Smooth muscle cell of the brain vasculature (primary cell): ENCODE measurements around the gene ADAM33.

Experiments
- DNase-seq: peaks from one replicate; pipeline ENCODE4 v3.0.0-alpha.2; 2012; ENCODE audit warnings: low read depth, low spot score

Gene ADAM33, protein sequence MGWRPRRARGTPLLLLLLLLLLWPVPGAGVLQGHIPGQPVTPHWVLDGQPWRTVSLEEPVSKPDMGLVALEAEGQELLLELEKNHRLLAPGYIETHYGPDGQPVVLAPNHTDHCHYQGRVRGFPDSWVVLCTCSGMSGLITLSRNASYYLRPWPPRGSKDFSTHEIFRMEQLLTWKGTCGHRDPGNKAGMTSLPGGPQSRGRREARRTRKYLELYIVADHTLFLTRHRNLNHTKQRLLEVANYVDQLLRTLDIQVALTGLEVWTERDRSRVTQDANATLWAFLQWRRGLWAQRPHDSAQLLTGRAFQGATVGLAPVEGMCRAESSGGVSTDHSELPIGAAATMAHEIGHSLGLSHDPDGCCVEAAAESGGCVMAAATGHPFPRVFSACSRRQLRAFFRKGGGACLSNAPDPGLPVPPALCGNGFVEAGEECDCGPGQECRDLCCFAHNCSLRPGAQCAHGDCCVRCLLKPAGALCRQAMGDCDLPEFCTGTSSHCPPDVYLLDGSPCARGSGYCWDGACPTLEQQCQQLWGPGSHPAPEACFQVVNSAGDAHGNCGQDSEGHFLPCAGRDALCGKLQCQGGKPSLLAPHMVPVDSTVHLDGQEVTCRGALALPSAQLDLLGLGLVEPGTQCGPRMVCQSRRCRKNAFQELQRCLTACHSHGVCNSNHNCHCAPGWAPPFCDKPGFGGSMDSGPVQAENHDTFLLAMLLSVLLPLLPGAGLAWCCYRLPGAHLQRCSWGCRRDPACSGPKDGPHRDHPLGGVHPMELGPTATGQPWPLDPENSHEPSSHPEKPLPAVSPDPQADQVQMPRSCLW

DNA sequence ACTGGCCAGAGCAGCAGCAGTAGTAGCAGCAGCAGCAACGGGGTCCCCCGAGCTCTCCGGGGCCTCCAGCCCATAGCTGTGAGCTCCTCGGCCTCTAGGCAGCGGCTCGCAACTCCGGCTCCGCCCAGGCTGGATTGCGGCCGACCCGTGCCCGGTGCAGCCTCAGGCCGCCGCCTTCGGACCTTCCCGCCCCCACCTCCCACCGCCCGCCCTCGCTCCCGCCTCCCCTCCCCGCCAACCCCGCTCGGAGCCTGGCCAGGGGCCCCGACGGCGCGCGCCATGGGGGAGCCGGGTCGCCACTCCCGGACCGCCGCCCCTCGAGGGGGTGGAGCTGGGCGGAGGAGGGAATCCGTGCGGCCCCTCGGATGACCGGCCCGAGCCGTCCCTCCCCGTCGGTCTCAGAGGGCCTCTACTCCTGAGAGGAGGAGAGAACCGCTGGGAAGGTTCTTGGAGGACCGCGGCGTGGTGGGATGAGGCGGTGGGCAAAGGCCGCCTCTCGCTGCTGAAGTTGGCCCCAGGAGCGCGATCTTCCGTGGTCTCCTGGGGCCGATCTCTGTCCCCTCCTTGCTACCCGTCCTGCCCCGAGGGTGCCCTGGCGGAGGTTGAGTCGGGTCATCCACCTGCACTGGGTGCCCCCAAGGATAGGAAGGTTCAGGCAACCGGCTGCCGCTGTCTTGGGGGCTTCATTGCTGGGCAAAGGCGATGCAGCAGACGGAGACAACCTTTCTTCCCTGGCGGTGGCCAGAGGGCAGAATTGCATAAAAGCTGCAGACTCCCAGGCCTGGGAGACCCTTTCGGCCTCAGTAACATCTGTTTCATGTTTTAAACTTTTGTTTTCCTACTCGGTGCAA is at the start of gene ADAM33:
ADAM33 (minus strand) TSS at position 80 of the 851 bp plus-strand sequence; CDS start at position 74, 6 bp downstream.
- DNase-seq = no peak

DNA sequence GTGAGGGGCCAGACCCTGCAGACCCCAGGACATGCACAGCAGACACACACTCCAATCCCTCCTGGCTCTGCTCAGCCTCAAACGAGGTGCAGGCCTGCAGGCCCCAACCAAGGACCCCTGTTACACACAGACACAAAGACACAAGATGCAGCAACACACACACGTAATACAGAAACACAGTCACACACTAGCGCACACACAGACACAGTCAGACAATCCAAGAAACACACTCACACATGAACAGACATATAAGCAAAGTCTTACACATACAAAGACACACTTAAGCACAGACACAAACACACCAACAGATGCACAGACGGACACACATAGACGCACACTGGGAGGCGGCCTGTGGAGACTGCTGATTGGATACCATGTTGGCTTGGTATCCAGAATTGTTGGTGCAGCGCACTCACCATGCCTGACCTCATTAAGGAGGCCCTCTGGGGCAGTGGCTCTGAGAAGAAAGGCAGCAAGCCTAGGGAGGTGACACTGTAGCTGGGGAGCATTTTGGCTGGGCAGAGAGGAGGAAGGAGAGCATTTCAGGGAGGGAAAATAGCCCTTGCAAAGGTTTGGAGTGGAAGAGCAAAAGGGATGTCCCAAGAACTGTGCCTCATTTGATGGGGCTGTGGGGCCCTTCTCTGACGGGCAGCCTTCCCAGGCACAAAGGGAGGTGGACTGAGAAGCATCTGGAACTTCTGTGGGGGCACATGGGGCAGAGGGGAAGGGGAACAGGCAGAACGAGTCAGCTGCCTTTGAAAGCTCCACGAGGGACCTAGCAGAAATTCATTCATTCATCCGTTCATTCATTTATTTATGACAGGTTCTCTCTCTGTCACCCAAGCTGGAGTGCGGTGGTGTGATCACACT is 49.2 kb upstream of the ADAM33 start:
- DNase-seq = no peak

DNA sequence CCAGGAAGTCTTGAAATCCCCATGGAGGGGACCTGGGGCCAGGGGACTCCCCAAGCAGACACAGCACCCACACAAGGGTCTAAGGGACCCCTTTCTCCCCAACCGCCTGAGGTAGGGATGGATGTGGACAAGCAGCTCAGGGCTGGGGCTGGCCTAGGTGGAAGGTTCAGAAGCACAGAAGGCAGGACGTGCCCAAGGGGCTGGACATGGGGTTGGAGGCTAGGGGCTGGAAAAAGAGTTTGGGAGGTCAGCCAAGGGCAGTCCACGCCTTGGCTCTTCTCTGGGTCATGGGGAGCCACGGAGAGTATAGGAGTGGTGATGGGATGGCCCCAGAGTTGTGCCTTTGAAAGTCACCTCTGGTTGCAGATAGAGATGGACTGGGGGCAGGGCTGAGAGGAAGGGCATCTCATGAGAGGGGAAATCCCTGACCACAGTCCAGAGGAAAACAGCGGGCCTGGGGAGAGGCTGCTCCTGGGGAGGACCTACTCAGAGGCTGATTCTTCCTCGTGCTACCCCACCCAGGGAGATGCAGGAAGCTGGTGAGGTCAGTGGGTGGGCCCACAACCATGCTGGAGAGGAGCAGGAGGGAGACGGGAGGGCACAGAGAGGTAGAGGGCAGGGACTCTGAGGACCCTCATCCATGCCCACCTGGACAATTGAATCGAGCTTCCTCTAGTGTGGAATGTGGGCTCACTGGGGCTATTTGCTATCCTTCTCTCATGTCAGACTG is 48.2 kb upstream of the ADAM33 start:
- no peak for DNase-seq

DNA sequence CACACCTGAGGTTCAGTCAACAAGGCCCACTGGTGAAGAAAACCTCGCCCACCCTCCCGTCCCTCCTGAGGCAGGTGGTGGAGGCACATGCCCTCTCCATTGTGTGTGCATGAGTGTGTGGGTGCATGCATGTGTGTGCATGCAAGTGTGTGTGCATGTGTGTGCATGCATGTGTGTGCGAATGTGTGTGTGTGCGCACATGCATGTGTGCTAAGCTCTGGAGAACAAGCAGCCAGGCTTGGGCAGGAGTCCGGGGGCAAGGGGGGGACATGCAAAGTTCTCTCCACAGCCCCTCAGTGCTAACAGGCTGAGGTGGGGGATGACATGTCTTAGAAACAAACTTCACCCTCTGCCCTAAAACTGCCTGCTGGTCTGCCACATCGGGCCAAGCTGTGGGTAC is 47.6 kb upstream of the ADAM33 start:
- DNase-seq = no peak

DNA sequence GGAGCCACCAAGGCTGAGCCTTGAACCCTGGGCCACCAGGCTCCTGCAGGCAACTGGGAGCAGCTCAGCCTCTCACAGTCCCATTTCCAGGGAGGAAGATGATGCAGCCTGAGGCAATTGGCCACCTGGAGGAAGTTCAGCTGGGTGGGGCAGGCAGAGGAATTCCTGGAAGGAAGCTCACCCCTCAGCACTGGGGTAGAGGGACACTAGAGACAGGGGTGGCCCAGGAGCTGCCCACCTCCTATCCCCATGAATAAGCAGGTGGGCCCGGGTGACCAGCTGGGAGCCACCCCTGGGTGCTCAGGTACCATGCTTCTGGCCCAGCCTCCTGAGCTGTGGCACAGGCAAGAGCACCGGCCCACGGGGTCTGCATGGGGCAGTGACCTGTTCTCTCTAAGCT is 47.1 kb upstream of the ADAM33 start:
- no peak for DNase-seq

DNA sequence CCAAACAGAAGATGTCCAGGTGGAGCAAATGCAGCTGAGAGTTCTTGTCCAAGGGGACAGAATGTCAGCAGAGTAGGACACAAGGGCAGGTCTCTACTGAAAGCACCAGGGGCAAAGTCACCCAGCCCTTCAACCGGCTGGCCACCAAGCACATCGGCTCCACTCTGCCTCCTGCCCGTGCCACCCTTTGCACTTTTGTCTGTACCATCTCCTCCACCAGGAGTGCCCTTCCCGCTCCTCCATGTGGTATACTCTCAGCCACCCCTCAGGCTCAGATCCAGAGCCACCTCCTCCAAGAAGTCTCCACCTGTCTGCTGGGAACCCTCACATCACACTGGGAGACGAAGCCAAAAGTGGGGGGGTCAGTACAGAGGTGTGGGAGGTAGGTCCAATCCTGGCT is 46.5 kb upstream of the ADAM33 start:
- no peak for DNase-seq

DNA sequence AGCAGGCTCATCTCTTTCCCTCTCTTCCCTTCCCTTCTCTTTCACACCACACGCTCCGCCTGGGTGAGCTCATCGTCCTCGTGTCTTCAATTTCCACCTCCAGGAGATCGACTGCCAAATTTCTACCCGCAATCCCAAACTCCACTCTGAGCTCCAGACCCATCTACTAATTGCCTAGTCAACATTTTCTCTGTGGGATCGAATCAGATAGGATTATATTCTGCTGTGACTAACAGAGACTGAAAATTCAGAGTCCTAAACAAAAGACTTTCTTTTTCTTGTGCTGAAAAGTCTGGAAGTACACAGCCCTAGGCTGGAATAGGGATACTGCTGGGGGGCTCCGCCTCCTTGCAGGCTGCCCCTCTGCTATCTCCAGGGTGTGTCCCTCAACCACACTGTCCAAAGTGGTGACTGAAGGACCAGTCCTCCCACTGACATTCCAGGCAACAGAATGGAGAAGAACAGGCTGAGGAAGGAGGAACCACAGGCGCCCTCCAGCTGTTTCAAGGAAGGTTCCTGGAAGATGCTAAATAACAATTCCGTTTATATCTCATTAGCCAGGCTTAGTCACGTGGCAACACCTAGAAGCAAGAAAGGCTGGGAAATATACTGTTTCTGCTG is 45.7 kb upstream of the ADAM33 start:
- DNase-seq = no peak

DNA sequence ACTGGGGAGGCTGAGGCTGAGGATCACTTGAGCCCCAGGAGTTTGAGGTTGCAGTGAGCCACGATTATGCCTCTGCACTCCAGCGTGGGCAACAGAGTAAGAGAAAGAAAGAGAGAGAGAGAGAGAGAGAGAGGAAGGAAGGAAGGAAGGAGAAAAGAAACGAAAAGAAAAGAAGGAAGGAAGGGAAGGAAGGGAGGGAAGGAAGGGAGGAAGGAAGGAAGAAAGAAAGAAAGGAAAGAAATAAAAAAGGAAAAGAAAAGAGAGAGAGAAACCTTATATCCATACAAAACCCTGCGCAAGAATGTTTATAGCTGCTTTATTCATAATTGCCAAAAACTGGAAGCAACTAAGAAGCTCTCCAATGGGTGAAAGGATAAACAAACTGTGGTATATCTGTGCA is 42.5 kb upstream of the ADAM33 start:
- no peak for DNase-seq

DNA sequence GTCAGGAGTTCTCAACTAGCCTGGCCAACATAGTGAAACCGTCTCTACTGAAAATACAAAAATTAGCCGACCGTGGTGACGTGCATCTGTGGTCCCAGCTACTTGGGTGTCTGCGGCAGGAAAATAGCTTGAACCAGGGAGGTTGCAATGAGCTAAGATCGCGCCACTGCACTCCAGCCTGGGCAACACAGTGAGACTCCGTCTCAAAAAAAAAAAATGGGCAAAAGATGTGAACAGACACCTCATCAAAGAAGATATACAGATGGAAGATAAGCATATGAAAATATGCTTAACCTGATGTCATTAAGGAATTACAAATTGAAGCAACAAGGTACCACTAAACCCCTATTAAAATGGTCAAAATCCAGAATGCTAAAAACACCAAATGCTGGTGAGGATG is 41.5 kb upstream of the ADAM33 start:
- DNase-seq = no peak

DNA sequence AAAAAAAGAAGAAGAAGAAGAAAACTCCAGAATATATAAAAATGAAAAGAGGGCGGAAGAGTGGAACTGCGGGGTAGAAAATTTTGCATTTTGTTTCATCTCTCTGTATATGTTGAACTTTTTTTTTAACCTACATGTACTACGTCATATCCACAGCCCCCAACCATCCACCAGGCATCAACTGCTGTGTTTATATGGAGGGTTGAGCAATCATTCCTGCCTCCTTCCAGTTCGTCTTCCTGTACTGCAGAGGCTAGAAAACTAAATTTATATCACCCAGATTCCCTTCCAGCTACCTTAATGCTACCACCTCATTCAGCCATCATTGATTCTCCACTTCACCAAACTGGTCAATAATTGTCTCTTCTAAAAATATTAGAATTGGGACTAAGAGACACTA is 40.1 kb upstream of the ADAM33 start:
- DNase-seq = no peak

DNA sequence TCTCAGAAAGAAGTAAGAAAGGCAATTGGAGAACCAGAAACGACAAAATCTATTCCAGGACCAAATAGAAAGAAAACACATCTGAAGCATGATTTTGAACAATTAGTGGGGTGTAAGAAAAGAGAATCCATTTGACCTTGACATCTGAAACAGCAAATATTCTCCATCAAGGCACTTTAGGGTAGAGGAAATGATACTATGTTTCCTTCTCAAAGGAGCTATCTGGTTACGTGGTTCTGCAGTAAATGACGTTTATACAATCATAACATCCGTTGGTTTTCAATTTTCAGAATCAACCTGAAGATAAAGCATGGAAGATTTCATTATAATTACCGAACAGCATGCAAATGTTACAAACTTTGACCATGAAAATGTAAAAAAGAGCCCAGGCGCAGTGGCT is 38.8 kb upstream of the ADAM33 start:
- no peak for DNase-seq

DNA sequence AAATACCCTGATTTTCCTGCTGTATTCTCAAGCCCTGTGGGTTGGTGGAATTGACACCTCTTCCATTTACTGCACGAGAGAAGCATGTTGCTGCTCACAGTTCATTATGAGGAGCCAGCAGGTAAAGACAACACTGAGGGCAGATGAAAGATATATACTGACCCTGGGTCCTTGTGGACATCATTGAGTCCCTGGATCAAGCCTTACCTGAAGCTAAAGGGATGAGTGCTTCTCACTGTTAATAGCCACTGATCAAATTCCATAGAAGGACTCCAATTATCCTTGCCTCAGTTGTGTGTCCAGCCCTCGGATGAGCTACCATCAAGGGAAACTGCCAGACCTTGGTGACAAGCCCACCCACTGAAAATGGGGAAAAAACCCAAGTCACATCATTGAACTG is 38.3 kb upstream of the ADAM33 start:
- no peak for DNase-seq

DNA sequence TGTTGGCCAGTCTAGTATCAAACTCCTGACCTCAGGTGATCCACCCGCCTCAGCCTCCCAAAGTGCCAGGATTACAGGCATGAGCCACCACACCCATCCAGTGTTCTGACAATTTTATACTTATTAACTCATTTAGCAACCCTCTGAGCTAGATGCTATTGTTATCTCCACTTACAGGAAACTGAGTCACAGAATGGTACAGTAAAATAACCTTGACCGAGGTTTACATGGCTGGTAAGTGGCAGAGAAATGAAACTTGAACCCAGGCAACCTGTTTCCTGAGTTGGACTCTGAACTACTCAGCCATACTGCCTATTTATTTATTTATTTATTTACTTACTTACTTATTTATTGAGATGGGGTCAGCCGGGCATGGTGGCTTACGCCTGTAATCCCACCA is 37.2 kb upstream of the ADAM33 start:
- DNase-seq = no peak

DNA sequence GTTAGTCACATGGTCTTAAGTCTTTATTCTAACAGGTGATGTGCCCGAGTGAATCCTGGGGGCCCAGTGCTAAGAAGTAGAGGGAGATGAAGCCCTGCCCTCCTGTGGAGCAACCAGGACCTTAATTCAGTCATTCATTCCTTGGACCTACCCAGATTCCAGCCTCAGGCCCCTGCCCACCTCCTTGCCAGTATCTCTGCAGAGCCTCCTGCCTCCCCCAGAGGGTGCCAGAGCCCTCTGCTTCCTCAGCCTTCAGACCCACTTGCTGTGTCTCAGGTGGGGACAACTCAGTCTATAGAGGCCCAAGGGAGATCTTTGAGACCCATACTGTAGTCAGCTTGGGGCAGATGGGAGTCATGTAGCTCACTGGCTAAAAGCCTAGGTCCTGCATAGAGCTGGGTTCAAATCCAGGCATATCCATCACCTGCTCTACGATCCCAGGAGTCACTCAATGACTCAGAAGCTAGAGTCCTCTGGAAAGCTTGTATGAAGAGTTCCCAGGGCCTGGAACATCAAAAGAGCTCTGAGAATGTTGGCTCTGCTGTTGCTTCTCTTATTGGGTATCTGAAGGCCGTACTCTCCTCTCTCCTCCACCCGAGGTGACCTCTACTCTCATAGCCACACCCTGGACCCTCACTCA is 34.5 kb upstream of the ADAM33 start:
- peak; percentile 31 for DNase-seq

DNA sequence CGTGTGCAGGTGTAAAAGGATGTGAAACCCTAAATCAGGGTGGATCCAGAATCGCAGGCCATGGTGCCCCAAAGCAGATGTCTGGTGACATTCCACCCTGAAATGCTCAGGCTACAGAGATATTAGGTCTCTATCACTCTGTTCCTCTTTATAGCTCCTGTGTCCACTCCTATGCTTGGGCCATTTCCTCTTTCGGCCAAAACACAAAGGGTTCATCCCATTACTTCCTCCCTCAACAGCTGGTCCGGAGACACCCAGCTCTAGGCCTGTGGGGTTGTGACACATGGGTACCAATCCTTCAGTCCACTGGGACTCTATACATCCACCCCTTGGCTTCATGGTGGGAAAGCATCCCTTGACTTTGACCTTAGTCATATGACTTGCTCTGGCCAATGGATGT is 32.3 kb upstream of the ADAM33 start:
- DNase-seq = no peak

DNA sequence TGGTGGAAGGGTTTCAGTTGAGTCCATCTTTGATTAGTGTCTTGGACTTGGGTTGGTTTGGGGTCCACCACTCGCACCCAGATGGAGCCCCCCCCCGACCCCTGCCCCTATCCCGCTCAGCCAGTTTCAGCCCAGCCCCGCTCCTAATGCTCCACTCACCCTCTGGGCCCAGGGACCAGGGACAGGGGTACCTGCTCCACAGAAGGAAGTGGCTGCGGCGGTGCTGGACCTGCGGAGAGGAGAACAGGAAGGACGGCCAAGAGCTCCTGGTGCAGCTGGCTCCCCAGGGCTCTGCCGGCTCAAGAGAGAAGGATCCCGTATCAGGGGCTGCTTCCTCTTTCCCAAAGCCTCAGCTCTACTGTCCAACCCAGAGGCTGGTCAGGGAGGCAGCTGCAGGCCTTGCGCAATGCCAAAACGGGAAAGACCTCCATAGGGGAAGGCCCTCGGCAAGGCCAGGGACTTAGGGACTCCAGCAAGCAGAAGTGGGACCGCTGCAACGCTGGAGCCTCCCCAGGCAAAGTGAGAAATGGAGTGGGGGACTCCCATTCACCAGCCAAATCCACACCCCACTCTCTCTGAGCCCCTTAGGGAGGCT is 30.6 kb upstream of the ADAM33 start, which contains the start of gene SIGLEC1:
SIGLEC1 (minus strand) TSS at position 322 of the 595 bp plus-strand sequence. CDS start 5,472 bp downstream, outside the sequence.
- DNase-seq = no peak

DNA sequence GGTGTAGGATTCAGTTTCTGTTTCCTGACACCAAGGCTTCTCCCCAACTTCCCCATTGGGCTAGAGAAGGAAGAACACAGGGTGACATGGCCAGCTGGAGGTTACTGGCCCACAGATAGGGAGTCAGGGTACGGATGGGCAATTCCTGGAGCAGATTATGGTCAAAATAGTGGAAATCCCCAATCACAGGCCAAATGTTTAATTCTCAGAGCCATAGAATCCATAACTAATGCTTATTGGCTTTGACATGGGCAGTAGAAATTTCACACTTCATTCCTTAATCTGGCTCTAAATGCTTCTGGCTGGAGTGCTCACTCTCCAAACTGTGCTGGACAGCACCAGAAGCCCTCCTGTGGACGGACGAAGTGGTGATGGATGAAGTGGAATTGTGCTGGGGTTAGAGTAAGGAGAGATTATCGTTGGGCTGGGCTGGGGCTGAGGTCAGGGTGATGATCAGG is 29.7 kb upstream of the ADAM33 start:
- DNase-seq = no peak

DNA sequence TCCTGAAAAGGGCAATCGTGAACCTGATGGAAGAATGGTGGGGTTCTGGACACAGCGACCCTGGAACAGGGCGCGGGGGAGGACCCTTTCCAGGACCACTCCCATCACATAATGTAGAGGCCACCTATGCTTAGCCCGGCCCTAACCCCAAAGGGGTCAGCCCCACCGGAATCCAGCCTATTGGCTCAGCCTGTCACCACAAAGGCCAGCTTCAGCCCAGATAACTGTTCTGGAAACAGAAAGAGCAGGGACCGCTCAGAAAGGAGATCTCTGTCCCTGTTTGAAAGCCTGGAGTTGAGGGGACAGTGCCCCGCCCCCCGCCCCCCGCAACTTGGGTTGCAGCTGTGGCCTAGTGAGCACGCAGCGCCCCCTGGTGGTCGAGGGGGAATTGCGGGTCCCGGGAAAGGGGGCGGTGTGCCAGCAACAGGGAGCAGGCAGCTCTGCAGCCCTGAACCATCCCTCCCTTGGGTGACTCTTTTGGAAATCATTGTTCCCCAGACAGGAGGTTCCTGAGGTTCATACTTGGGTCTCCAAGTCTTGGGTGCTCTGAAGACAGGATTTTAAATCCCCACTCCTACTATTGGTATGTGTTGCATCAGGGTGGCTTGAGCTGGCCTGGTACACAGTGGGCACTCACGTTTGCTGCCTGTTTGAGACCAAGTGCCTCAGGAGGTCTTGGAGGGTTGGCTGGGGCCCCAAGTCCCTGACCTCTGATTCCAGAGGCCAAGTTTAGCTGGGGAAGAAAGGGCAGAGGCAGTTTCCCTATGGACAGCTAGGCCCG is 29.1 kb upstream of the ADAM33 start:
- DNase-seq = peak; percentile 23
